Pancreas (tissue), 10 donors: ENCODE measurements around the gene EXOG. TPM values are rescaled to one million over a fixed set of nuclear protein-coding genes. Genes with fewer than 3 reads are reported as not detected.

Experiments
- ATAC-seq, 4 donors: fragments of 200-7000 bp; cut with Tn5 transposase; one replicate each; pipeline versions ENCODE4 v1.8.0 to v1.9.1; 2020; ENCODE audit warnings: mild to moderate bottlenecking in 4 of 4, moderate library complexity in 4 of 4
- DNase-seq, 6 donors: peaks; one replicate each; pipeline ENCODE4 v3.0.0-alpha.2; 2020
- FAIRE-seq: peaks from 2 replicates; lab custom pipeline; 2012; peaks lifted over from hg19 to GRCh38; lab: Jason Lieb, UNC
- H3K27ac ChIP-seq, 4 donors: fragments of 200-600 bp; sonication (generic); 1 replicate in 3 of 4; 2 replicates in 1 of 4; pipeline versions ENCODE4 v1.5.0 to v1.8.0; 2020
- H3K27me3 ChIP-seq, 4 donors: fragments of 200-600 bp; one replicate each; pipeline ENCODE4 v1.8.0; 2021
- H3K36me3 ChIP-seq, 3 donors: fragments of 200-600 bp; sonication (generic) in 1 of 3; one replicate each; pipeline versions ENCODE4 v1.5.0 to v1.8.0; 2020 to 2021
- H3K4me1 ChIP-seq, 3 donors: fragments of 200-600 bp; one replicate each; pipeline ENCODE4 v1.8.0; 2021
- H3K4me3 ChIP-seq, 4 donors: fragments of 200-600 bp; sonication (generic) in 2 of 4; one replicate each; pipeline versions ENCODE4 v1.5.0 to v1.8.0; 2020 to 2021
- H3K9me3 ChIP-seq, 4 donors: fragments of 200-600 bp; one replicate each; pipeline ENCODE4 v1.8.0; 2021
- CTCF ChIP-seq, 4 donors: fragments of 200-600 bp; sonication (generic) in 3 of 4; IDR thresholded peaks; one replicate each; pipeline versions ENCODE4 v1.5.0 to v1.8.0; 2021; ENCODE audit warnings: antibody characterized with exemption in 4 of 4
- WGBS, 2 donors: extraction: QIAGEN DNeasy Blood & Tissue Kit; methylation state at CpG; one replicate each; pipeline ENCODE4 v1.1.7; 2013; 5-methylcytosine and 5-hydroxymethylcytosine counted together
- intact Hi-C, 3 donors: fragments of 100-400 bp; cut with DNase I; formaldehyde crosslinking; loops; one replicate each; pipeline versions ENCODE4 v1.11.1 to v1.14.2; 2022
- polyA plus RNA-seq, 2 donors: library from polyadenylated mRNA; stranded (reverse); fragments of 200-250 nt; gene quantifications; one replicate each; pipeline ENCODE4 v1.2.3, GENCODE V29; 2013
- total RNA-seq, 6 donors: library from RNA; stranded (reverse); fragmentation: NEBNext Ultra II Directional in 4 of 6; extraction: Animal tissue kit (Norgen Biotek cat#: 25700) in 4 of 6; gene quantifications; one replicate each; pipeline versions ENCODE4 v1.2.1 to v1.2.4, GENCODE V29; 2021 to 2023
- donor health status: healthy with polysubstance abuse.
- donor health status: DM: no; HTN: no; CAD: no; lungs with moderate emphysema.
- donor health status: DM: no; HTN: no; CAD: no.
- donor health status: control.
- donor health status: control.
- donor health status: Bipolar disorder and iron deficiency.
- donor health status: DM: yes; HTN: yes; CAD: no.
- donor health status: DM: no; HTN: no; CAD: no.
- donor health status: DM: no; HTN: no; CAD: no.
- donor health status: DM: yes; HTN: yes; CAD: no.

The EXOG gene
- total and polyA plus RNA-seq, 8 donors: 3.7 to 10.3 (median 4.6) TPM

DNA sequence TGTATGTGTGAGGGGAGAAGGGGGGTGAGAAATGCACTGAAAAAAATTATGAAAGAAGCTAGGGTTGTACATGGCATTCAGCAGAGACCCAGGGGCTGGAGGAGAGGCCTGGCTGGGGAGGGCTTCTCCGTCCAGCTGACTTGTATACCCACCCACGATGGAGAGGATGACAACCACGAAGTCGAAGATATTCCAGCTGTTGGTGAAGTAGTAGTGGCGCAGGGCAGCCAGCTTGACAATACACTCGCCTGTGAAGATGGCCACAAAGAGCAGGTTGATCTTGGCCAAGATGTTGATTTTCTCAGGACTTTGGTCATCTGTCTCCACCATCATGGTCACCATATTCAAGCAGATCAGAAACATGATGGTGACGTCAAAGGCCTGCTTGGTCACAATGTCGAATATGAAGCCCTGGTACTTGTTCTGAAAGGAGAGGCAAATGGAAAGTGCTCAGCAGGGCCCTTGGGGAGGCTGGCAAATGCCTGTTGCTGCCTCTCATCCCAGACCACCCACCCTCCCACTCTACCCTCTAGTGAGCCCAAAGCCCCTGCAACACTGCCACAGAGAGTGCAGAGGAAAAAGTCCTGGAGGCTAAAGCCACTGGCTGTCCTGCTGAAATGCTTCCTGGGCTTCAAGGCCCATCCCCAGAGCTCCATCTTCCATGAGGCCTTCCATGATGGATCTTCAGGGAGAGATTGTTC, 58.1 kb downstream of the EXOG start:
- Histone ChIP-seq H3K27ac (no peak overlapping the region), H3K9me3 (no peaks in the 10 kb centered on the region), H3K4me1 (no peaks in the 10 kb centered on the region), H3K36me3 (no peaks in the 10 kb centered on the region), H3K4me3 (no peak overlapping the region), H3K27me3 (no peaks in the 10 kb centered on the region)
- ATAC-seq (no peak), FAIRE-seq (no peak), DNase-seq (no peak)
- intact Hi-C loops: no loop called here
- TF ChIP-seq CTCF (IDR thresholded peaks at IDR 0.05): no peak
- WGBS, 2 donors: 81 to 83% methylated on average over 8 of the region's 8 CpGs

DNA sequence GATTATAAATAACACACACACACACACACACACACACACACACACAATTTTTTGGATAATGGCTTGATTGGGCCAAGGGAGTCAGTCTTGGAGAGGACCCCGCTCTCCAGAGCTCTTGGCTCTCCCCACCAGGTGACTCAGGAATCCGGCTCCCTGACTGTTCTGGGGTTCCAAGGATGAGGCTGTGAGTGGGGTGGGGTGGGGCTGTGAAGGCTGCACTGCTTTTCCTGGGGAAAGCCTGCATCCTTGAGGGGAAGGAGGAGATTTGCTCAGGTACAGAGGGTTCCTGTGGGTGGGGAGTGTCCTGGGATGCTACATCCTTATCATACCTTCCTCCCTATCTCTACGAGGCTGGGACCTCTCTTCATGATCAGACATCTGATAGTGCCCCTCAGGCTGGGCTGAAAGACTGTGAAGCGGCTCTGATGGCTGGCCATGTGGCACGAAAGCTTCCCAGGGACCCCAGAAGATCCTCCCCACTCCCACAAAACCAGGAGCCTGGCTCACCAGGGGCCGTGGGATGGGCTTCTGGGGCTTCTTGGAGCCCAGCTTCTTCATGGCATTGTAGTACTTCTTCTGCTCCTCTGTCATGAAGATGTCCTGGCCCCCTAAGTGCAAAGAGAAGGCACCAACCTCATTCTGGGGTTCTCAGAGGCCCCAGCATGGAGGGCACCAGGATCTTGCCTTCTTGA, 59.2 kb downstream of the EXOG start:
- no peak for ATAC-seq
- intact Hi-C loops: no loop called here
- DNase-seq: no peak
- Histone ChIP-seq H3K27me3 (no peaks in the 10 kb centered on the region), H3K4me3 (no peak overlapping the region), H3K4me1 (no peaks in the 10 kb centered on the region), H3K9me3 (no peaks in the 10 kb centered on the region), H3K27ac (no peak overlapping the region), H3K36me3 (no peaks in the 10 kb centered on the region)
- FAIRE-seq: no peak
- no peak for TF ChIP-seq CTCF (IDR thresholded peaks at IDR 0.05)
- 75 to 77% methylated on average over 6 of the region's 6 CpGs for WGBS, 2 donors

DNA sequence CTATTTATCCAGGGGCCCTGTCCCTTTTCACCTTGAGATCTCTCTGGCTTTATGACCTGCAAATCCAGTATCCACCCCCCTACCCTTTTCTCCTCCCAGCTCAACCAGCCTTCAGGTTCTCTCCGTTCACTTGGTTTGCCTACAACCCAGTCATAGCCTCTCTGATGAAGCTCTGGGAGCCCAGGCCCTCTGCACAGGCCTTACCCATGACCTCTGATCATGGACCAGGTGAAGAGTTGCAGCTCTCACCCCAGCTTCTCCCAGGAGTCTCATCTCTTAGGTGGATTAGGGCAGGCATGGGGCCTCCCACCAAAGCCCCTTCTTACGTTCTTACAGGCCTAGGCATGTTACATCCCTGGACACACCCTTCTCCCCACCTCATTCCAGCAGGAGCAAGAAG, 59.8 kb downstream of the EXOG start:
- no peaks in the 10 kb centered on the region for H3K27me3 ChIP-seq
- no peak for TF ChIP-seq CTCF (IDR thresholded peaks at IDR 0.05)
- intact Hi-C loops: no loop called here
- no peak for DNase-seq
- H3K36me3 ChIP-seq: no peaks in the 10 kb centered on the region
- no peak for FAIRE-seq
- WGBS, 2 donors: 84 to 86% methylated on average over 2 of the region's 2 CpGs
- ATAC-seq: no peak
- H3K27ac ChIP-seq: no peak overlapping the region
- H3K4me1 ChIP-seq: no peaks in the 10 kb centered on the region
- H3K4me3 ChIP-seq: no peak overlapping the region
- H3K9me3 ChIP-seq: no peaks in the 10 kb centered on the region

DNA sequence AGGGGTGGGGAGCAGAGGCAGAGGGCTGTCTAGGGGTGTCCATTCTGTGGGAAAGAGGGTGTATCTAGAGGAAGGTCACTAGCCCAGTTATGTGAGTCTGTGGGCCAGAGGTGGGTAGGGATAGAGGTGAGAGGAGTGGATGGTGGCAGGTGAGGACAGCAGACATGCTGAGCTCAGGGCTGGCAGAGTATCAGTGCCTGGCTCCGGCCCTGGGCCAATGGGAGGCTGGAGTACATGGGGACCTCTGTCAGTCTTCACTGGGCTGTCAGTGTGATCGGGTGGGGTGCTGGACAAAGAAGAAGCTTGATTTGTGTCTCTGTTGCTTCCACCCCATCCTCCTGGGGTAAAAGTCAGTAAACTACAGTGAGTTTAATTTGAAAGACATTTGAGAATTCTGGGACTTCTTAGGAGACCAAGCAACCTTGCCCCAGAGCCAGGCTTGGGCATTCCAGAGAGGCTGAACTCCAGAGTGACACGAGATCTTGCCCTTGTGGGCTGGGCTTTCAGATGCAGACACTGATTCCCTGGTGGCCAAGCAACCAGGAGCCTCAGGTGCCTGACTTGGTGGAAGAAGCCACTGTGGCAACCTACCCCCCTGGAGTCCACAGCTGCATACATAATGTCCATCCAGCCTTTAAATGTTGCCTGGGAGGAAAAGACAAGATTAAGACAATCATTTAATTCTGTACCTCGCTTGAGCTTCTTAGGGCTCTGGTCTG, 60.7 kb downstream of the EXOG start:
- DNase-seq: no peak
- FAIRE-seq: no peak
- intact Hi-C loops: no loop called here
- Histone ChIP-seq H3K4me1 (no peaks in the 10 kb centered on the region), H3K27ac (no peak overlapping the region), H3K27me3 (no peaks in the 10 kb centered on the region), H3K36me3 (no peaks in the 10 kb centered on the region), H3K4me3 (no peak overlapping the region), H3K9me3 (no peaks in the 10 kb centered on the region)
- TF ChIP-seq CTCF (IDR thresholded peaks at IDR 0.05): no peak
- 70 to 76% methylated on average over 4 of the region's 4 CpGs for WGBS, 2 donors
- ATAC-seq: no peak
